AG09309 (cell line): ENCODE data around the gene TMEM54.

Source experiments
- DNase-seq: peaks from one replicate; pipeline ENCODE4 v3.0.0-alpha.2; 2010; ENCODE audit warnings: low read depth
- H3K4me3 ChIP-seq: 2 replicates; pipeline ENCODE4 v1.5.1; 2011; ENCODE audit warnings: mild to moderate bottlenecking, low read depth, low read length, moderate library complexity; ENCODE audit not compliant: control insufficient read depth
- CTCF ChIP-seq: IDR thresholded peaks from 2 replicates; pipeline ENCODE4 v1.5.1; 2011; ENCODE audit warnings: mild to moderate bottlenecking, low read depth, low read length, inconsistent platforms; ENCODE audit not compliant: insufficient read depth, control insufficient read depth; ENCODE audit errors: missing control alignments

The TMEM54 gene

DNA sequence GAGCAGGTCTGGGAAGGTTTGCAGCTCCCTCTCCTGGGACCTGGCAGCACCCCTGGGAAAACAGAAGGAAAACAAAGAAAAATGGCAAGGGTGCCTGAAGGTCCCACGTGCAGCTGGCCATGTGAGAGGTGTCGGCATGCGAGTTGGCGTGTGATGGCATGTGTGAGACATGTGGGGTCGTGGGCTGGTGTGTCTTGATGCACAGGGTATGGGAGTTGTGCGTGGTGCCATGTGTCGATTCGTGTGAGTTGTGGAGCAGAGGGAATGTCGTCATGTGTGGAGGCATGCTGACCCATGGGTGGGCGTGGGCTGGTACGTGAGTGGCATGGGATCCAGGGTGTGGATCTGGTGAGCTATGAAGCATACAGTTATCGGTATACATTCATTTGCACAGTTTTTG is 13.6 kb downstream of the TMEM54 start:
- no peak for DNase-seq
- TF ChIP-seq CTCF: no peak
- no peak overlapping the region for H3K4me3 ChIP-seq

GRCh38 chr1:32886828-32887414 is 14.3 kb downstream of the TMEM54 start:
- no peak for TF ChIP-seq CTCF
- H3K4me3 ChIP-seq: no peak overlapping the region
- DNase-seq: no peak

DNA sequence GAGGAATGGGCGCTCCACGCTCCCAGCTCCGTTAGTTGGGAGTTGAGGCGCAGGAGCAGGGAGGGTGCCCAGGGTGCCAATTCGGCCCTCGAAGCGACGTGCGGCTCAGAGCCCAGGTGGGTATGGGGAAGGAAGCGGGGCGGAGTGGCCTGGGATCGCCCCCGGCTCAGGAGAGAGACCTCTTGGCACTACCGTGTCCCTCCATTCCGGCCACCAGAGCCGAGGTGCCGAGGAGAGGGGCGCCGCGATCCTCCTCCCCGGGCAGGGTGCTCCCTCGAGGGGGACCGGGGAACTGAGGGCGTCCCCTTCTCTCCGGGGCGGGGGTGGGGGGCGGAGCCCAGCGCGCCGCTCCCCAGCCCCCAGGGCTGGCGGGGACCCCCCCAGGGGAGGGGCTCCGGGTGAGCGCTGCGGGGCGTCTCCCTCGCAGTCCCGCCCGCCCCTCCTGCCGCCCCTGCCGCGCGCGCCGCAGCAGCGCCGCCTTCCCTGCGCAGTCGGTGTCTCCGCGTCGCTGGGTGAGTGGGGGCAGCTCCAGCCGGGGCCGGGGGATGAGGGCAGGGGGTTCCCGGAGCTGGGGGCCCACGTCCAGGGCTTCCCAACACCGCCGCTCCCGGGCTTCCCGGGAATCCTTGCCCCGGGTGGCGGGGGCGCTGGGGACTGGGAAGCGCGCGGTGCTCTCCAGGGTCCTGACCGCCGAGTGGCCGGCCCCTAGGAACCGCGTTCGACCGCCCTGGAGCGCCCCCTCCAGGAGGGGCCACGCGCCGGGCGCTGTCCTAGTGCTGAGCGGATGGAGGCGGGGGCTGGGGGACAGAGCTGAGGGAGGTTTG is 15.0 kb downstream of the TMEM54 start, which contains the start of gene HPCA:
Gene HPCA, plus strand, starts transcription at position 488 of the 824 bp plus-strand sequence. CDS start 2,408 bp downstream, outside the sequence.
- peak; percentile 72 for TF ChIP-seq CTCF
- no peak within 1 kb of the TSS for H3K4me3 ChIP-seq
- no peak for DNase-seq

GRCh38 chr1:32885676-32886003 is 15.5 kb downstream of the TMEM54 start:
- no peak for TF ChIP-seq CTCF
- no peak for DNase-seq
- no peak overlapping the region for H3K4me3 ChIP-seq

- H3K4me3 ChIP-seq: no peak overlapping the region
- DNase-seq: no peak
- no peak for TF ChIP-seq CTCF
These were observed 16.5 kb downstream of the TMEM54 start for GRCh38 chr1:32884726-32885125.

DNA sequence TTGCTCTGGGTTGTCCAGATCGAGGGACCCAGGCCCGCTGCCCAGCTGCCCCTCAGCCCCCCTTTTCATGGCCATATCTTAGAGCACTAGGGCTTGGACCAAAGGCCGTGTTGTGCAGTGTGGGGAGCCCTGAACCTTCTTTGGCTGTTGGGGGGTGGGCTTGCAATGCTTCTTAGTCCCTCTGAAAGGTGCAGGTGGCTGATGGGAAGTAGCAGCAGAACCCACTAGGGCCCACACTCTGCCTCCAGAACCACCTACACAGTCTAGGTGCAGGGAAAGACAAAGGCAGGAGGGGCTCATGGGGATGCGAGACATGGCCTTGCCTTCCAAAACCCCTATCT is 17.2 kb downstream of the TMEM54 start:
- no peak for TF ChIP-seq CTCF
- no peak for DNase-seq
- H3K4me3 ChIP-seq: no peak overlapping the region
